HepG2 (cell line): ENCODE data around the gene PPARA. TPM values are rescaled to one million over a fixed set of nuclear protein-coding genes. Genes with fewer than 3 reads are reported as not detected.
A peak's percentile ranks its signal among the peaks of the same experiment; 100 is the strongest.

ENCODE experiments used
- KDM3A ChIP-seq: IDR thresholded peaks from 2 replicates; pipeline ENCODE4 v1.6.1; 2018; ENCODE audit warnings: low read depth, missing compliant biosample characterization
- PHF8 ChIP-seq: sonication (generic); formaldehyde crosslinking; IDR thresholded peaks from 2 replicates; pipeline ENCODE4 v1.5.0; 2020; ENCODE audit warnings: missing genetic modification reagents
- ZBTB4 ChIP-seq: sonication (generic); formaldehyde crosslinking; IDR thresholded peaks from 2 replicates; pipeline ENCODE4 v1.4.0; 2020; ENCODE audit warnings: missing genetic modification reagents, mild to moderate bottlenecking, borderline replicate concordance
- ZNF407 ChIP-seq: sonication (generic); formaldehyde crosslinking; IDR thresholded peaks from one replicate; pipeline ENCODE4 v1.5.1; 2020; ENCODE audit warnings: mild to moderate bottlenecking, missing genetic modification reagents; ENCODE audit errors: not compliant biosample characterization
- ZSCAN21 ChIP-seq: sonication (generic); formaldehyde crosslinking; IDR thresholded peaks from 2 replicates; pipeline ENCODE4 v1.8.0; 2022; ENCODE audit warnings: mild to moderate bottlenecking, missing genetic modification reagents, moderate library complexity, borderline replicate concordance
- polyA plus RNA-seq, 8 experiments: library from polyadenylated mRNA; depleted of rRNA in 3 of 8; stranded (reverse) in 7 of 8; unstranded in 1 of 8; fragments of >200 nt; fragmentation: Illumina TruSeq in 4 of 8; extraction: Trizol in 4 of 8; gene quantifications; 2 replicates each; pipeline versions ENCODE4 v1.2.1 to v1.2.3, GENCODE V29; 2011 to 2016; ENCODE audit warnings: low read depth in 4 of 8, missing spikeins in 1 of 8, mixed read lengths in 1 of 8; ENCODE audit not compliant: insufficient read depth in 1 of 8
- total RNA-seq, 5 experiments: library from RNA; depleted of rRNA; stranded (reverse); fragments of >200 nt; fragmentation: Illumina TruSeq; extraction: Trizol; gene quantifications; 2 replicates each; pipeline ENCODE4 v1.2.3, GENCODE V29; 2016; ENCODE audit warnings: low read depth in 1 of 5
- TF ChIP-seq, protein P1 (sequence below): sonication (generic); formaldehyde crosslinking; IDR thresholded peaks from 2 replicates; pipeline ENCODE4 v1.4.0; 2020; ENCODE audit warnings: mild to moderate bottlenecking, missing genetic modification reagents

The PPARA gene
- total and polyA plus RNA-seq, 2 of the 13 experiments (the other 11 are each of a cell fraction or from before 2014, with no cell fraction given), result 18.2 to 24.7 TPM

GRCh38 chr22:46129390-46130041 is 20.8 kb upstream of the PPARA start (continued):
- TF ChIP-seq KDM3A (CRISPR knock-in tag) (0 out of 2 replicates have a peak, but pooled peaks have one; percentile 50), ZSCAN21 (CRISPR knock-in tag) (peak; percentile 53; the same call in 1 of the 2 replicates), ZNF407 (CRISPR knock-in tag) (peak; percentile 22), ZBTB4 (CRISPR knock-in tag) (peak; percentile 73; the same call in 1 of the 2 replicates), PHF8 (peak; percentile 46)
- TF ChIP-seq, protein P1, sequence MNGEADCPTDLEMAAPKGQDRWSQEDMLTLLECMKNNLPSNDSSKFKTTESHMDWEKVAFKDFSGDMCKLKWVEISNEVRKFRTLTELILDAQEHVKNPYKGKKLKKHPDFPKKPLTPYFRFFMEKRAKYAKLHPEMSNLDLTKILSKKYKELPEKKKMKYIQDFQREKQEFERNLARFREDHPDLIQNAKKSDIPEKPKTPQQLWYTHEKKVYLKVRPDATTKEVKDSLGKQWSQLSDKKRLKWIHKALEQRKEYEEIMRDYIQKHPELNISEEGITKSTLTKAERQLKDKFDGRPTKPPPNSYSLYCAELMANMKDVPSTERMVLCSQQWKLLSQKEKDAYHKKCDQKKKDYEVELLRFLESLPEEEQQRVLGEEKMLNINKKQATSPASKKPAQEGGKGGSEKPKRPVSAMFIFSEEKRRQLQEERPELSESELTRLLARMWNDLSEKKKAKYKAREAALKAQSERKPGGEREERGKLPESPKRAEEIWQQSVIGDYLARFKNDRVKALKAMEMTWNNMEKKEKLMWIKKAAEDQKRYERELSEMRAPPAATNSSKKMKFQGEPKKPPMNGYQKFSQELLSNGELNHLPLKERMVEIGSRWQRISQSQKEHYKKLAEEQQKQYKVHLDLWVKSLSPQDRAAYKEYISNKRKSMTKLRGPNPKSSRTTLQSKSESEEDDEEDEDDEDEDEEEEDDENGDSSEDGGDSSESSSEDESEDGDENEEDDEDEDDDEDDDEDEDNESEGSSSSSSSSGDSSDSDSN, result peak; percentile 48; the same call in 1 of the 2 replicates
